ENCODE results near the gene NISCH.

GRCh38 chr3:52503788-52504424 lies 48.5 kb downstream of the NISCH start:
- TF ChIP-seq CTCF (IDR thresholded peaks at IDR 0.05; ENCODE audit: low read depth, low read length, poor library complexity, severe bottlenecking) (no peak), EZH2phosphoT487 (IDR thresholded peaks at IDR 0.05; ENCODE audit: borderline replicate concordance, low read length) (no peak)

Measured in DOHH2 (cell line).